ENCODE measurements around the gene VSIG8. TPM values are rescaled to one million over a fixed set of nuclear protein-coding genes. Genes with fewer than 3 reads are reported as not detected.

Gene VSIG8
- total RNA-seq, 1 donor from 2014 or later = not detected

- intact Hi-C loops (cut with DNase I) = no loop called here
- no peak for ATAC-seq
- DNase-seq (ENCODE audit: low spot score) = no peak
Measured at GRCh38 chr1:159866066-159866465, 3.6 kb upstream of the VSIG8 start.

- intact Hi-C loops (cut with DNase I) = no loop called here
- DNase-seq (ENCODE audit: low spot score) (no peak), ATAC-seq (no peak)
Measured at GRCh38 chr1:159864262-159864661, 1.8 kb upstream of the VSIG8 start.

GRCh38 chr1:159862031-159862430 lies 426 bp downstream of the VSIG8 start:
- DNase-seq (ENCODE audit: low spot score) (no peak), ATAC-seq (no peak)
- intact Hi-C loops (cut with DNase I) = no loop called here

GRCh38 chr1:159861218-159861617 lies 1.2 kb downstream of the VSIG8 start:
- intact Hi-C loops (cut with DNase I) = no loop called here
- ATAC-seq (no peak), DNase-seq (ENCODE audit: low spot score) (no peak)

- DNase-seq (ENCODE audit: low spot score) = no peak
- ATAC-seq = no peak
- intact Hi-C loops (cut with DNase I) = no loop called here
Measured at GRCh38 chr1:159860456-159860855, 2.0 kb downstream of the VSIG8 start.

- ATAC-seq (no peak), DNase-seq (ENCODE audit: low spot score) (no peak)
- intact Hi-C loops (cut with DNase I) = no loop called here
Measured at GRCh38 chr1:159859767-159860322, 2.6 kb downstream of the VSIG8 start.

GRCh38 chr1:159857889-159858288 lies 4.6 kb downstream of the VSIG8 start:
- intact Hi-C loops (cut with DNase I) = no loop called here
- DNase-seq (ENCODE audit: low spot score) = no peak
- ATAC-seq = no peak

- no peak for DNase-seq (ENCODE audit: low spot score)
- ATAC-seq = no peak
- intact Hi-C loops (cut with DNase I) = no loop called here
Measured at GRCh38 chr1:159856576-159856975, 5.9 kb downstream of the VSIG8 start.

- intact Hi-C loops (cut with DNase I) = no loop called here
- DNase-seq (ENCODE audit: low spot score) = no peak
- ATAC-seq = no peak
Measured at GRCh38 chr1:159855709-159856108, 6.7 kb downstream of the VSIG8 start.

GRCh38 chr1:159854693-159855192 lies 7.7 kb downstream of the VSIG8 start:
- peak; percentile 95 for ATAC-seq
- intact Hi-C loops (cut with DNase I) = no loop called here
- peak; percentile 90 for DNase-seq (ENCODE audit: low spot score)

GRCh38 chr1:159854116-159854692 lies 8.3 kb downstream of the VSIG8 start:
- ATAC-seq = peak; percentile 85
- peak; percentile 85 for DNase-seq (ENCODE audit: low spot score)
- intact Hi-C loops (cut with DNase I) = no loop called here

GRCh38 chr1:159853417-159854115 lies 8.9 kb downstream of the VSIG8 start:
- DNase-seq (ENCODE audit: low spot score) = no peak
- ATAC-seq = no peak
- intact Hi-C loops (cut with DNase I) = no loop called here

- intact Hi-C loops (cut with DNase I) = no loop called here
- ATAC-seq = no peak
- no peak for DNase-seq (ENCODE audit: low spot score)
Measured at GRCh38 chr1:159851407-159851806, 11.1 kb downstream of the VSIG8 start.

- intact Hi-C loops (cut with DNase I) = no loop called here
- DNase-seq (ENCODE audit: low spot score) (no peak), ATAC-seq (no peak)
Measured at GRCh38 chr1:159849626-159850366, 12.7 kb downstream of the VSIG8 start.

- intact Hi-C loops (cut with DNase I) = no loop called here
- DNase-seq (ENCODE audit: low spot score) = no peak
Measured at GRCh38 chr1:159848326-159848725, 14.1 kb downstream of the VSIG8 start.

GRCh38 chr1:159847231-159847630 lies 15.2 kb downstream of the VSIG8 start:
- no peak for ATAC-seq
- no peak for DNase-seq (ENCODE audit: low spot score)
- intact Hi-C loops (cut with DNase I) = no loop called here

More at GRCh38 chr1:159848326-159848725, 14.1 kb downstream of the VSIG8 start:
- no peak for ATAC-seq

- ATAC-seq (no peak), DNase-seq (ENCODE audit: low spot score) (no peak)
- intact Hi-C loops (cut with DNase I) = no loop called here
Measured at GRCh38 chr1:159845751-159846629, 16.5 kb downstream of the VSIG8 start.

- intact Hi-C loops (cut with DNase I) = no loop called here
- DNase-seq (ENCODE audit: low spot score) (no peak), ATAC-seq (no peak)
Measured at GRCh38 chr1:159843459-159843858, 19.0 kb downstream of the VSIG8 start.

GRCh38 chr1:159841749-159842148 lies 20.7 kb downstream of the VSIG8 start:
- no peak for DNase-seq (ENCODE audit: low spot score)
- ATAC-seq = no peak
- intact Hi-C loops (cut with DNase I) = no loop called here

Data from sciatic nerve (tissue), 2 donors.